ENCODE data around the gene DERA. TPM values are rescaled to one million over a fixed set of nuclear protein-coding genes. Genes with fewer than 3 reads are reported as not detected.
"Not testable (repeated sequence)": the region's sequence is repeated elsewhere in the genome, so short reads cannot be mapped to it uniquely, and the experiment has no call there.

Gene DERA
- 57.3 and 66.2 TPM in 2 replicates for total RNA-seq (2012; rRNA removed)

- peaks cover 16% of the 10 kb centered on the region for H3K36me3 ChIP-seq (ENCODE audit: insufficient read depth, low read length)
- peak within 1 kb of the TSS; percentile 89 for H3K4me3 ChIP-seq (ENCODE audit: low read length)
- H3K9me3 ChIP-seq (replicated peaks; ENCODE audit: low read length): no peaks in the 10 kb centered on the region
- H3K9ac ChIP-seq (ENCODE audit: low read depth, low read length): peak within 1 kb of the TSS; percentile 94
- H3K4me1 ChIP-seq (ENCODE audit: control insufficient read depth, insufficient read depth, low read length): peaks cover 30% of the 10 kb centered on the region
- no peaks in the 10 kb centered on the region for H3K27me3 ChIP-seq (ENCODE audit: control insufficient read depth, insufficient read depth, low read length)
- peak within 1 kb of the TSS; percentile 94 for H3K4me2 ChIP-seq (ENCODE audit: low read length)
Measured at GRCh38 chr12:15910864-15911721, at the start of gene DERA. DERA (plus strand) TSS chr12:15911332; CDS start chr12:15911384, 52 bp downstream.

GRCh38 chr12:15861404-15861803, 49.7 kb upstream of the DERA start:
- Histone ChIP-seq H3K9me3 (replicated peaks; ENCODE audit: low read length) (no peaks in the 10 kb centered on the region), H3K27me3 (ENCODE audit: control insufficient read depth, insufficient read depth, low read length) (no peaks in the 10 kb centered on the region), H3K4me3 (ENCODE audit: low read length) (no peak overlapping the region), H3K36me3 (ENCODE audit: insufficient read depth, low read length) (no peaks in the 10 kb centered on the region), H3K9ac (ENCODE audit: low read depth, low read length) (no peak overlapping the region), H3K4me2 (ENCODE audit: low read length) (no peak overlapping the region), H3K4me1 (ENCODE audit: control insufficient read depth, insufficient read depth, low read length) (no peaks in the 10 kb centered on the region)

GRCh38 chr12:15862840-15863239, 48.3 kb upstream of the DERA start:
- no peaks in the 10 kb centered on the region for H3K36me3 ChIP-seq (ENCODE audit: insufficient read depth, low read length)
- no peaks in the 10 kb centered on the region for H3K4me1 ChIP-seq (ENCODE audit: control insufficient read depth, insufficient read depth, low read length)

DNA sequence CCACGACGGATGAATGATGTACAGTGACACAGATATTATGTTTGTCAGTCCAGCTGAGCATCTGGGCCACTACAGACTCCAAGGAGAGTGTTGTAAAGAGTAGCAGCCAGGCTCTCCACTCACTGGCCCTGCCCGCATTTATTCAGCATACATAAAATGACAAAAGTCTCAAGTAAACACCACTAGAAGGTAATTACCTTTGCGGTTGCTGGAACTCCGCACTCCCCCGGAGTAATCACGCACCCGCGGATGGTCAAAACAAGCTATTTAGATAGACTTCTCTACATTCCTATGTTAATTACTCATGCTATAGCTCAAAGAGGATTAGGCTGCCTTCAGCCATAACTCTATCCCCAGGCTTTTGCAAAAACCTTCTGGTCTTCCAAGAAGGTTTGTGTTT, 47.8 kb upstream of the DERA start:
- no peak overlapping the region for H3K4me3 ChIP-seq (ENCODE audit: low read length)
- H3K9ac ChIP-seq (ENCODE audit: low read depth, low read length): no peak overlapping the region
- no peaks in the 10 kb centered on the region for H3K9me3 ChIP-seq (replicated peaks; ENCODE audit: low read length)
- H3K4me2 ChIP-seq (ENCODE audit: low read length): no peak overlapping the region
- H3K36me3 ChIP-seq (ENCODE audit: insufficient read depth, low read length): no peaks in the 10 kb centered on the region
- H3K4me1 ChIP-seq (ENCODE audit: control insufficient read depth, insufficient read depth, low read length): no peaks in the 10 kb centered on the region
- no peaks in the 10 kb centered on the region for H3K27me3 ChIP-seq (ENCODE audit: control insufficient read depth, insufficient read depth, low read length)

More at GRCh38 chr12:15862840-15863239, 48.3 kb upstream of the DERA start:
- H3K27me3 ChIP-seq (ENCODE audit: control insufficient read depth, insufficient read depth, low read length): no peaks in the 10 kb centered on the region
- no peak overlapping the region for H3K4me3 ChIP-seq (ENCODE audit: low read length)
- no peak overlapping the region for H3K9ac ChIP-seq (ENCODE audit: low read depth, low read length)
- H3K9me3 ChIP-seq (replicated peaks; ENCODE audit: low read length): no peaks in the 10 kb centered on the region
- H3K4me2 ChIP-seq (ENCODE audit: low read length): no peak overlapping the region

DNA sequence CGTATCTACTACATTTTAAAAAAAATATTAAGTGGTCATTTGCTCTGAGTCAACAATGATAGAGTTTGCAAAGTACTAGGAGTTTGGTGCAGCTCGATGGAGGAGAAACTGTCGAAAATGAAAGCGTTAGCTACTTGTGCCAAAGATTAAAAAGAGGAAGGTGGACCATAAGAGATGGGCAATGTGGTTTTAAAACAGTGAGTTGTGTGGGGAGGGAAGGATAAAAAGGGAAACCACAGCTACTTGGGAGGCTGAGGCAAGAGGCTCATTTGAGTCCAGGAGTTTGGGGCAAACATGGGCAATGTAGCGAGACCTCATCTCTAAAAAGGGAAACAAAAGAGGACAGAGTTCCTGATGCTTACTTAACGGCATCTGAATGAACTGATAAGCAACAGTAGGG, 47.1 kb upstream of the DERA start:
- no peaks in the 10 kb centered on the region for H3K4me1 ChIP-seq (ENCODE audit: control insufficient read depth, insufficient read depth, low read length)
- H3K4me2 ChIP-seq (ENCODE audit: low read length): no peak overlapping the region
- H3K9me3 ChIP-seq (replicated peaks; ENCODE audit: low read length): no peaks in the 10 kb centered on the region
- H3K36me3 ChIP-seq (ENCODE audit: insufficient read depth, low read length): no peaks in the 10 kb centered on the region
- no peak overlapping the region for H3K4me3 ChIP-seq (ENCODE audit: low read length)
- H3K27me3 ChIP-seq (ENCODE audit: control insufficient read depth, insufficient read depth, low read length): no peaks in the 10 kb centered on the region
- H3K9ac ChIP-seq (ENCODE audit: low read depth, low read length): no peak overlapping the region

DNA sequence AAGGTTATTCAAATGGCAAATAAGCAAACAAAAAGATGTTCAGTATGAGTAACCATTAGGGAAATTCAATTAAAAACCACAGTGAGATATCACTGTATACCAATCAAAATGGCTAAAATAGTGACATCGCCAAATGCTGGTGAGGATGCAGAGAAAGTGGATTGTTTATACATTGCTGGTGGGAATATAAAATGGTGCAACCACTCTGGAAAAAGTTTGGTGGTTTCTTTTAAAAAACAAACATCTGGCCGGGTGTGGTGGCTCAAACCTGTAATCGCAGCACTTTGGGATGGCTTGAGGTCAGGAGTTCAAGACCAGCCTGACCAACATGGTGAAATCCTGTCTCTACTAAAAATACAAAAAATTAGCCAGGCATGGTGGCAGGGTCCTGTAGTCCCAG, 42.9 kb upstream of the DERA start:
- Histone ChIP-seq H3K9ac (ENCODE audit: low read depth, low read length) (no peak overlapping the region), H3K4me3 (ENCODE audit: low read length) (no peak overlapping the region), H3K36me3 (ENCODE audit: insufficient read depth, low read length) (no peaks in the 10 kb centered on the region), H3K4me1 (ENCODE audit: control insufficient read depth, insufficient read depth, low read length) (no peaks in the 10 kb centered on the region), H3K4me2 (ENCODE audit: low read length) (no peak overlapping the region), H3K27me3 (ENCODE audit: control insufficient read depth, insufficient read depth, low read length) (no peaks in the 10 kb centered on the region), H3K9me3 (replicated peaks; ENCODE audit: low read length) (no peaks in the 10 kb centered on the region)

DNA sequence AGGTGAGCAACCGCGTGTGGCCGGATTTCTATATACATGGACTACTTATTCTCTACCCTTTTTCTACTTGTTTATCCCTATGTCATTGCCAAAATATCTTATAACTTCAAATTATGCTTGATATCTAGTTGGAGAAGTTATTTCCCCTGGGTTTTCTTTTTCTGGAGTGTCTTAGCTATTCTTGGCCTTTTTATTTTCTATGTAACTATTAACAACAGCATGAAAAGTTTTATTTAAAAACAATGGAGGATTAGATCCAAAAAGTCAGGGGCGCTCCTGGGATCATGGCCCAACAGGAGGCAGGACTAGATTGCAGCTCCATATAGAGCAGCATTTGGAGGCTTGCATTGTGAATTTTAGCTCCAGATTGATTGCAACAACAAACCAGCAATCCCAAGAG, 37.6 kb upstream of the DERA start:
- Histone ChIP-seq H3K9ac (ENCODE audit: low read depth, low read length) (no peak overlapping the region), H3K4me1 (ENCODE audit: control insufficient read depth, insufficient read depth, low read length) (no peaks in the 10 kb centered on the region), H3K9me3 (replicated peaks; ENCODE audit: low read length) (no peaks in the 10 kb centered on the region), H3K4me3 (ENCODE audit: low read length) (no peak overlapping the region), H3K4me2 (ENCODE audit: low read length) (no peak overlapping the region), H3K27me3 (ENCODE audit: control insufficient read depth, insufficient read depth, low read length) (no peaks in the 10 kb centered on the region), H3K36me3 (ENCODE audit: insufficient read depth, low read length) (no peaks in the 10 kb centered on the region)

GRCh38 chr12:15874556-15875145, 36.5 kb upstream of the DERA start:
- not testable (repeated sequence) for H3K4me1 ChIP-seq (ENCODE audit: control insufficient read depth, insufficient read depth, low read length); H3K36me3 ChIP-seq (ENCODE audit: insufficient read depth, low read length); H3K27me3 ChIP-seq (ENCODE audit: control insufficient read depth, insufficient read depth, low read length); H3K4me3 ChIP-seq (ENCODE audit: low read length); H3K9me3 ChIP-seq (replicated peaks; ENCODE audit: low read length); H3K9ac ChIP-seq (ENCODE audit: low read depth, low read length); H3K4me2 ChIP-seq (ENCODE audit: low read length)

DNA sequence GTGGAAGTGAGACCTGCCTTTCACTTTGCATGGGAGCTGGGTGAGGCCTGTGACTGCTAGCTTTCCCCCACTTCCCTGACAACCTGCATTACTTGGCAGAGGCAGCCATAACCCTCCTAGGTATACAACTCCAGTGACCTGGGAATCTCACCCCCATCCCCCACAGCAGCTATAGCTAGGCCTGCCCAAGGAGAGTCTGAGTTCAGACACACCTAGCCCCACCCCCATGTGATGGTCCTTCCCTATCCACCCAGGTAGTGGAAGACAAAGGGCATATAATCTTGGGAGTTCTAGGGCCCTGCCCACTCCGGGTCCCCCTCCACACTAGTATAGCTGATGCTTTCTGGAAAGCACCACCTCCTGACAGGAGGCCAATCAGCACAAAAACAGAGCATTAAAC, 35.3 kb upstream of the DERA start:
- no peaks in the 10 kb centered on the region for H3K27me3 ChIP-seq (ENCODE audit: control insufficient read depth, insufficient read depth, low read length)
- H3K4me1 ChIP-seq (ENCODE audit: control insufficient read depth, insufficient read depth, low read length): peaks cover under 1% of the 10 kb centered on the region
- H3K9me3 ChIP-seq (replicated peaks; ENCODE audit: low read length): no peaks in the 10 kb centered on the region
- no peak overlapping the region for H3K9ac ChIP-seq (ENCODE audit: low read depth, low read length)
- no peak overlapping the region for H3K4me2 ChIP-seq (ENCODE audit: low read length)
- no peaks in the 10 kb centered on the region for H3K36me3 ChIP-seq (ENCODE audit: insufficient read depth, low read length)
- H3K4me3 ChIP-seq (ENCODE audit: low read length): no peak overlapping the region

DNA sequence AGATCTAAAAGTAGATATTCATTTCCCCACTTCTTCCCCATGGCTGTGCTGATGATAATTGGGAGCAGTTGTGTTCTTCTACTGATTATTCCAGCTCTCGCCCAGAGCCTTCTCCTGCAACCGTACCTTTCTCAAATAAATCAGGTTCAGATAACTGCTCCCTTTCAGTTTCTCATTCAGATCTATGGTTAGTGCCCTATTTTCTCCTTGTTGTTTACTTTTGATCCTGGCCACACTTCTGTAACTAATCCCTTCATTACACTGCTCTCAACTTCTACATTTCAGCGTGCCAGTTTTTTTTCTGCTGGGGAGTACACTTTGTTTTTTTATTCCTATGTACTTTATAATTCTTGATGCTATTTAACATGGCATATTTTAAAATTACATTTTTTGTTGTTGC, 31.7 kb upstream of the DERA start:
- Histone ChIP-seq H3K9me3 (replicated peaks; ENCODE audit: low read length) (no peaks in the 10 kb centered on the region), H3K4me1 (ENCODE audit: control insufficient read depth, insufficient read depth, low read length) (peaks cover 3% of the 10 kb centered on the region), H3K27me3 (ENCODE audit: control insufficient read depth, insufficient read depth, low read length) (no peaks in the 10 kb centered on the region), H3K36me3 (ENCODE audit: insufficient read depth, low read length) (peaks cover 3% of the 10 kb centered on the region), H3K4me2 (ENCODE audit: low read length) (no peak overlapping the region), H3K4me3 (ENCODE audit: low read length) (no peak overlapping the region), H3K9ac (ENCODE audit: low read depth, low read length) (no peak overlapping the region)

GRCh38 chr12:15880721-15881120, 30.4 kb upstream of the DERA start:
- no peak overlapping the region for H3K9ac ChIP-seq (ENCODE audit: low read depth, low read length)

More at GRCh38 chr12:15880721-15881120, 30.4 kb upstream of the DERA start:
- H3K27me3 ChIP-seq (ENCODE audit: control insufficient read depth, insufficient read depth, low read length): no peaks in the 10 kb centered on the region
- no peak overlapping the region for H3K4me3 ChIP-seq (ENCODE audit: low read length)
- peaks cover 11% of the 10 kb centered on the region for H3K36me3 ChIP-seq (ENCODE audit: insufficient read depth, low read length)
- no peak overlapping the region for H3K4me2 ChIP-seq (ENCODE audit: low read length)
- peaks cover 9% of the 10 kb centered on the region for H3K4me1 ChIP-seq (ENCODE audit: control insufficient read depth, insufficient read depth, low read length)
- no peaks in the 10 kb centered on the region for H3K9me3 ChIP-seq (replicated peaks; ENCODE audit: low read length)
